T-helper 1 cell (primary cell): ENCODE data around the gene SYNPO.

Source experiments
- DNase-seq, 5 donors: peaks; one replicate each; pipeline ENCODE4 v3.0.0-alpha.2; 2012 to 2020

The SYNPO gene

GRCh38 chr5:150642991-150643710 is 2.7 kb downstream of the SYNPO start:
- no peak for DNase-seq

GRCh38 chr5:150644058-150644457 is 3.6 kb downstream of the SYNPO start:
- DNase-seq: no peak

- DNase-seq: no peak
Measured at GRCh38 chr5:150644514-150644913, 4.1 kb downstream of the SYNPO start.

GRCh38 chr5:150645070-150645700 is 4.7 kb downstream of the SYNPO start:
- no peak for DNase-seq

- DNase-seq: no peak
Measured at GRCh38 chr5:150647275-150648251, 7.1 kb downstream of the SYNPO start.

GRCh38 chr5:150648294-150649107 is 8.0 kb downstream of the SYNPO start:
- no peak for DNase-seq

GRCh38 chr5:150649108-150650020 is 8.9 kb downstream of the SYNPO start:
- no peak for DNase-seq

GRCh38 chr5:150650021-150651006 is 9.9 kb downstream of the SYNPO start:
- DNase-seq: no peak

- no peak for DNase-seq
Measured at GRCh38 chr5:150651382-150651781, 10.9 kb downstream of the SYNPO start.

GRCh38 chr5:150651924-150652671 is 11.6 kb downstream of the SYNPO start:
- DNase-seq: no peak

- DNase-seq: no peak
Measured at GRCh38 chr5:150653145-150653761, 12.8 kb downstream of the SYNPO start.

- no peak for DNase-seq
Measured at GRCh38 chr5:150653762-150654556, 13.5 kb downstream of the SYNPO start.

- DNase-seq: no peak
Measured at GRCh38 chr5:150655221-150655620, 14.8 kb downstream of the SYNPO start.

GRCh38 chr5:150656191-150657132 is 16.0 kb downstream of the SYNPO start:
- peak; percentile 68 to 84 (median 76) for DNase-seq

GRCh38 chr5:150658121-150658520 is 17.7 kb downstream of the SYNPO start:
- DNase-seq: no peak

- no peak for DNase-seq
Measured at GRCh38 chr5:150658699-150659265, 18.3 kb downstream of the SYNPO start.
